Body of pancreas (tissue), 4 donors: ENCODE results near the gene CCDC6.
"Not testable (repeated sequence)": the region's sequence is repeated elsewhere in the genome, so short reads cannot be mapped to it uniquely, and the experiment has no call there.

ENCODE experiments used
- CTCF ChIP-seq, 7 experiments: fragments of 450-650 bp in 4 of 7; fragments of 200-600 bp in 3 of 7; sonication (generic) in 3 of 7; IDR thresholded peaks; one replicate each; pipeline ENCODE4 v1.5.1; 2016 to 2019; ENCODE audit warnings: antibody characterized with exemption in 7 of 7
- POLR2A ChIP-seq, 3 donors: fragments of 450-650 bp; IDR thresholded peaks; one replicate each; pipeline ENCODE4 v1.6.1; 2016; ENCODE audit warnings: antibody characterized with exemption in 3 of 3, mild to moderate bottlenecking in 2 of 3

GRCh38 chr10:59787032-59787431 lies 119.3 kb downstream of the CCDC6 start:
- not testable (repeated sequence) for TF ChIP-seq POLR2A, CTCF (IDR thresholded peaks at IDR 0.05)
